HG03521 (cell line): ENCODE measurements around the gene CACTIN.
"Not testable (repeated sequence)": the region's sequence is repeated elsewhere in the genome, so short reads cannot be mapped to it uniquely, and the experiment has no call there.

Source experiments
- ATAC-seq: cut with Tn5 transposase; IDR thresholded peaks from one replicate; pipeline ENCODE4 v1.9.1; 2021; ENCODE audit warnings: mild to moderate bottlenecking, moderate library complexity; ENCODE audit not compliant: unreplicated experiment

CACTIN gene

DNA sequence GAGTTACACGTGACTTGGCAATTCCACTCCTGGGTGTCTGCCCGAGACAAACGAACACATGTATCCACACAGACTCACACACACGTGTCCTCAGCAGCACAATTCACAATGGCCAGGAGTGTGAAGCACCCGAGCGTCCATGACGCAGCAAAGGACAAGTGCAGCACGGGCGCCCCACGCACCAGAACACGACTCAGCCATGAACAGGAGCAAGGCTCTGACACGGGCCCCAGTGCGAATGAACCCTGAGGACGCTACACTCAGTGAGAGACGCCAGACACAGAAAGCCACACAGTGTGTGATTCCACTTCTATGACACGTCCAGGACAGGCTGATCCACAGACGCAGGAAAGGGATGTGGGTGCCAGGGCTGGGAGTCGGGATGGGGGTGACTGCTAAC, 37.2 kb upstream of the CACTIN start:
- ATAC-seq, result no peak

DNA sequence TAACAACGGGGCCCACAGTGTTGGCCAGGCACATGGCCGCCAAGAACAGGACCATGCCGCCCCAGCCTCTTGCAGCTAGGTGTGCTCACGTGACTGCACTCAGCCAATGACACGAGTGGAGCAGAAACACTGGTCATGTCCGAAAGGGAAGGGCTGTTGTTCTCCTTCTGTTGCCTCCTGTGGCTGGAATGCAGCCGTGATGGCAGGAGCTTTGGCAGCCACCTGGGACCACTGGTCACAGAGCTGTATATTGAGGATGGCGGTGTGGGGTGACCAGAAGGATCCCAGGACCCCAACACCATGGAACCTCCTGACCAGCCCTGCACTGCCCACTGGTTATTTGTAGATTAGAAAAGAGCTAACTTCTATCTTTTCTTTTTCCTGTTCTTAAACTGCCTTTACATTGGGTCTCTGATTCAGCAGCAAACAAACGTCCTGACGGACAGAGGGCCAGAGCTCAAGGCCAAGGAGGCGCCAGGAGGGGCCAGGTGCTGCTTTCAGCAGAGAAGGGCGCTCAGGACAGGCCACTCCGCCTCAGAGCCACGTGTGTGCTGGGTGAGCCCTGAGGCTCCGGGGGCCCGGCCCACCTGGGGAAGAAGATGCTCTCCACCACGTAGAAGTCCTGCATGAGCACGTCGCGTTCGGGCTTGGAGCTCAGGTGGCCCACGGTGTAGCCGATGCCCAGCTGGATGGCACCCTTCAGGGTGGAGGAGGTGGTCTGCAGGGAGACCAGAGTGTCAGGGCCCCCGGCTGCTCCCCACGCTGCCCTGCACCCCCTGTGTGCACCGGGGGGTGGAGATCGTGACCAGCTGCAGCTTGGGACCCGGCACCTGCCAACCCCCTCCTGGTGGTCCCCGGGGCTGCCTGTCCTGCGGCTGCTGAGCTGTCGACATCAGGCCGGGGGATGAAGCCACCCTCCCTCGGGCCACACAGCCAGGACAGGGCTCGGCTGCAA, 35.0 kb upstream of the CACTIN start:
- no peak for ATAC-seq

DNA sequence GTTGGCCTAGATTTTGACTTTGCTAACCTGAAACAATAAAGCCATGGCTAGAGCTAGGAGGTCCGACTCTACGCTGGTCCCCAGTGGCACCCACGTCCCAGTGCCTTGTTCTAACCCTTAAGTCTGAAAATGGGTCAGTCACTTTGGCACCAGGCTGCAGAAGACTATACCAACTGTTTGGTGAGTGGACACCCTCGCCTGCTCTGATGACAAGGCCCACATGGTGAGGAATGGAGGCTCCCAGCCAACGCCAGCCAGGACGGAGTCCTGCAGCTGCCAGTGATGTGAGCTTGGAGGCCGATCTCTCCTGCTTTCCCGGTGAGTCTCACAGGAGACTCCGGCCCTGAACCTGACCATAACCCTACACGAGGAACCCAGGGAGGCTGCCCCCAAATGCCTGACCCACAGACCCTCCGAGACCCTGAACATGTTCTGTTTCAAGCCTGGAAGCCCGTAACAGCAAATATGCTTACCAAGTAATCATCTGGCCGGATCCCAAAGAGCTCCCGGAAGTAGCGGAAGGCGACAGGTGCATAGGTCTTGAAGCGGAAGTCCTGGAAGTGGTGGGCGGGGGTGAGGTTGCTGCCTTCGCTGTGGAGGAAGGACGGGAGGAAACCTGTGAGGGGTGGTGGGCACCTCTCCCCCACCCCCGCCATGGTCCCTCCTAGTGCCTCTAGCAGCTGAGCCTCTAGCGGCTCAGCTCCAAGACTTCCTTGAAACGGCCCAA, 34.1 kb upstream of the CACTIN start:
- ATAC-seq, result no peak

DNA sequence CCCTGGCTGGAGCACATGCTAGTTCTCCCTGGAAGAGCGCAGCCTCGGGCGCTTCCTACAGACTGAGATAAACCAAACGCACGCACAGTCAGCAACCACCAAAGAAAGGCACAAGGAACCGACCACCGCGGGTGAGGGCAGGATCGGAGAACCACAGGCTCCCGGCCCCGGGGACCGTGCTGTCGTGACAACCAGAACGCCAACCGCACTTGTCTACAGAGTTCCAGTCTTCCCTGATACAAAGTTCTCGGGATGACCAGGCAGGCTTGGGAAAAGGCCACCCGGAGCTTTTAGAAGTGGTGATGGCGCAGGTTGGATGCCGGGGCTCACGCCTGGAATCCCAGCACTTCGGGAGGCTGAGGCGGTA, 33.1 kb upstream of the CACTIN start:
- no peak for ATAC-seq

DNA sequence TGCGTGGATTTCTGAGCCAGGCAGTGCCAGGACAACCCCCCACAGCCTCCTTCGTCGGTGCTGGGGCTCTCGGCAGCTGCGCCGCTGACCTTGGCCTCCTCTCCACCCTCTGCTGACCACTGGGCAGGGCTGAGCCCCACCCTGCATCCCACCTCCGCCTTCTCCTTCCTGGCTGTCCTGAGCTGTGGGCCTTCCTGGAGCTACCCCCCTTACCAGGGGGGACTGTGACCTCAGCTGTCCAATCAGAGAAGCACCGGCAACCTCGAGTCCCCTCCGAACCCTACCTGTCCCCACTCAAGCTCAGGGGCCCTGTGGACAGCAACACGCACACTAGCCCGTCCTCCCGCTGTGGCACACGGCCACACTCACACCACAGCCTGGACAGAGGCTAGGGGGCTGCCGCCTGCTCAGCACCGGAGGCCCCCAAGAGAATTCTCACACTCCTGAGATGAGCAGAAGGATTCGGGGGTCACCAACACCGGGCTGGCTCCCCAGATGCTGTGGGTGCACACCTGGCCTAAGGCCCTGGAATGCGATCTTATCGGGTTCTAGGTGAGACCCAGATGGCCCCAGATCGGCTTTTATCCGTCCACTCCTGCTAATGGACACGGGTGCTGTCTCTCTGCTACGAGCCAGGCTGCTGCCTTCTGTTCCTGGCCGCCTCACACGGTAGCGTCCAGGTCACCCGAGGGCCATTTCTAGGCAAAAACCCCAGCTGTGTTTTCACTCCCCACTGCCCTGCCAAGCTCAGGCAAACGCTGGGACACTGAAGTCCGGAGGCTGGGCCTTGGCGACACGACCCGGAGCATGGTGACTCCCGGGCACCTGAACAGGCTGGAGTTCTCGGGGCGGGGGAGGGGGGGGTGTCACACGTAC, 32.5 kb upstream of the CACTIN start:
- ATAC-seq, result no peak

DNA sequence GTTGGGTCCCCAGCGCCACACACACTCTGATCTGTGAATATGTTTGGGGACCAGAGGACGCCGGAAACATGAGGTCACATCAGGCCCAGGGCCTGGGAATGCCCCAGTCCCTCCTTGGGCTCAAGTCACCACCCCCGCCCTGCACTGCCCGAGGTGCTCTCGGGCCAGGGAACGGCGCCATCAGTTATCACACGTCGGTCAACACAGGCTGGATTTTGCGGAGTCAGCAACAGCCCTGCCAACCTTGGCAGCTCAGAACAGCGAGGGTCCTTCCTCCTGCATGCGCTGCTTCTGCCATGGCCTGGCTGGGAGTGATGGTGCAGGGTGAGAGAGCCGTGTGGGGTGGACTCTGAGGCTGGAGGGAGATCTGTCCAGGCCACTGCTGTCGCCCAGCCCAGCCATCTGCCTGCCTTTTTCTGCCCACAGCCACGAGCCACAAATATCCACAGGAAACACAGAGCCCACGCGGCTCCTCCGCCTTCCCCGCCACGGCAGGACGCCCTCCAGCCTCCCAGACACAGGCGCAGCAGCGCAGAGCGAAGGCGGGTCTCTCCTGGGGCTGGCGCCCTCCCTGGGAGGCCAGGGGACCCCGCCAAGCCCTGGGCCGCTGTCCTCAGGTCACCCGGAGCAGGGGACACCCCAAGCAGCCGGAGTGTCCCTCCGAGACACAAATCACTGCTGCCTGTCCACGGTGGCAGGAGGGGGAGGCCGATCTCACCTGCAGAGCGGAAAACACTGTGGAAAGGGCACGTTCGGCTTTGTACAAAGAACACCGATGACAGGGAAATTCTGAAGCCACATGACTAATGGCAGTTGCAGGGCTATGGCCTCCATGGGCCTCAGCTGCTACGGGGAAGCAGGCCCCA, 31.6 kb upstream of the CACTIN start:
- ATAC-seq, result no peak

DNA sequence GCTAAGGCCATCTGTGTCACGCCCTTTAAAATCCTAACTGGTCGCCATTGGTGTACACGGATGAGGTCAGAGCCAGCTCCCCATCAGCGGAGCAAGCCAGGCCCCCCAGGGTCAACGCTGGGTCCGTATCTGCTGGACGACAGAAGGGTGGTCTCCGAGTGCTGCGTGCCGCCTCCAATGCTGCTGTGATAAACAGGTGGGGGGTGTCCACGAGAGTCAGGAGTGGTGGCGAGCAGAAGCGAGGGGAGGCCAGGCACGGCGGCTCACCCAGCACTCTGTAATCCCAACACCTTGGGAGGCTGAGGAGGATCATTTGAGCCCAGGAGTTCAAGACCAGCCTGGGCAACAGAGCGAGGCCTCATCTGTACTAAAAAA, 30.8 kb upstream of the CACTIN start:
- no peak for ATAC-seq

DNA sequence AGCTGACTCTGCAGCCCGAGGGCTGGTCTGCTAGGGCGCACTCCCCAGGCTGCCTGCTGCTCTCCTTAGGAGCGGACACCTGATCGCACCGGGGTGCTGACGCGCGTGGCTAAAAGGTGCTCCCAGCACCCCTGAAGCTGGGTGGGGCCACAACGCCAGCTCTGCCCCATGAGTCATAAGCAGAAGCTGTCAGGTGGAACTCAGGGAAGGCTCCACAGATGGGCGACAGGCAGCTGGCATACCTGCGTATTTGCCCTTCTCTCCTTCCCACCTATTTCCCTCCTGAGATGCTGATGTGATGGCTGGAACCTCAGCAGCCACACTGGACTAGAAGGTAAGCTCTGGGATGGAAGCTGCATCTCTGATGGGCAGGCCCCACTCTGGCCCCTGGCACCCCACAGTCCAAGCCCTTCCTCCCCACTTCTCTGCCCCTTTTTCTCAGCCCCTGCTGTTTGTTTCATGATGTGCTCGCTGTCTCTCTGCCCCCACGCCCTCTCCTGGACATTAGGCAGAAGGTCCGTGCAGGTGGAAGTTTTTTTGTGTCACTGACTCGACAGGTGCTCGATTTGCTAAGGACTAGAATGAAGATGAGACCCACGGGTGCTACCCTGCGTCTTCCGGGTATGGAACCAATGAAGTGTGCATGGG, 30.3 kb upstream of the CACTIN start:
- no peak for ATAC-seq

DNA sequence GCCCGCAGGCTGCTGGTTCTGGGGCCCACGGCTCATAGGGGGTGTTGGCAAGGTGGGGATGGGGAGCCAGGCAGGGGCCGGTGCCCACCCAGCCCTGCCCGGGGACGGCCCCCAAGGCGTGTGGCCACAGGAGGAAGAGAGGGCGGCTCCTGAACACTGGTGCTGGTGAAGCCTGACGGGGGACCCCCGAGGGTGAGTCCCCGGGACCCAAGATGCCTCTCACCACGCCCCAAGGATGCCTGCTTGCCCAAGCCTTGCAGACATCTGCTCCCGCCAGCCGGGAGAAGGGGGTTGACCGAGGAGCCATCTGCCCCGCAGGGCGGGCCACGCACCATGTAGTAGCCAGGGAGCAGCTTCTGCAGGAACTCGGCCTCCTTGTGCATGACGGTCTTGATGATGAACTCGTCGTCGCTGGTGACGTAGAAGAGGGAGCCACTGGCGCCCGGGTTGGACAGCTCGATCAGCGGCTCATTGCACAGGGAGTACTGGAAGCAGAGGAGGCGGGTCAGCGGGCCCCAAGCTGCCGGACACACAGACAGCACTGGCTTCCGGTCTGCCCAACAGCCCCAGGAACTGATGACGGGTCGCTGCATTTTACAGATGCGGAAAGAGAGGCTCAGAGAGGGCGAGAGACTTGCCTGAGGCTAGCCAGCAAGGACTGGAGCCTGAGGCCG, 29.6 kb upstream of the CACTIN start:
- ATAC-seq, result no peak

DNA sequence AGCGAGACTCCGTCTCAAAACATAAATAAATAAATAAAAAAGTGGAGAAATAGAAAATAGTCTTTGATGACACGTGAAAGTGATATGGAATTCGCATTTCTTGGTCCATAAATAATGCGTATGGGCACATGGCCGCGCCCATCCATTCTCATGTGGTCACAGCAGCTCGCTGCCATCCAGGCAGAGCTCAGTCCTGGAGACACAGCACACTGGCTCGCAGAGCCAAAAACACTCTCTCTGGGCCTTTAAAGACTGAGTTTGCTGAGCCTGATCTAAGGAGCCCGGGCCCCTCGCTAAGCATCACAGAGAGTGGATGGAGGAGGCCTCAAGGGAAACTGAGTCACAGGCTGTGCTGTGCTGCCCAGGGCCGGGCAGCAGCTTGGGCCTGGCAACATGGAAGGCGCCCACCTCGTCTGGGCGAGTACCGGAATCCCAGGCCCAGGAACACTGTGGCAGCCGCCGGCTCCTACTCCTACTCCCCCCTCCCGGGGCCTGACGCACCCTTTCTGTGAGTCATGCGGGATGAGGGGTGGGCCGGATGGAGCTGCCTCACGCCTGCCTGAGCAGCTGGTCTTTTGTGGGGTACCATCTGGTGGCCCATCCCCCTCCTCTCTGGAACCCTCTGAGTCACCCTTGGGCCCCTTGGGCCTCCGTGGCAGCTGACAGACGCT, 28.9 kb upstream of the CACTIN start:
- ATAC-seq, result no peak

DNA sequence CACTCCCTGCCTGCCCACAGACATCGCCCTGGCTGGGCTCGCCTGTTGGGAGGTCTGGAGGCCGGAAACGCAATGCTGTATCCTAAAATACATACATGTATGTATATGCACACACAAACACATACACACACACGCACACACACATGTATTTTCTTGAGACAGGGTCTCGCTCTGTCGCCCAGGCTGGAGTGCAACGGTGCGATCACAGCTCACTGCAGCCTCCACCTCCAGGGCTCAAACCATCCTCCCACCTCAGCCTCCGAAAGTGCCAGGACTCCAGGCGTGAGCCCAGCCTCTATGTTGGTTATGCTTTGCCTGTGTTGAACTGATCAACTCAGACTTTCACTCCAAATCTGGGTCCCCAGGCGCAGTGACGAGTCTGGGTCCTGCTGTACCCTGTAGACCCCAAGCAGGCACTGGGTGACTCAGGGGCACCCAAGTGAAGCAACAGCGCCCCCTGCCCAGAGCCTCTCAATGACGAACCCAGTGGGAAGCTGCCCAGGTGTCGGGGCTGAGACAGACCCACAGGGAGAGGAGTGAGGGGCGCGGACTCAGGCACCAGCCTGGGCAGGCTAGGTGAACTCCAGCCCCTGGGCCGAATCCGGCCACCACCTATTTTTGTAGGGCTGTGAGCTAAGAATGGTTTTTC, 27.4 kb upstream of the CACTIN start:
- no peak for ATAC-seq

DNA sequence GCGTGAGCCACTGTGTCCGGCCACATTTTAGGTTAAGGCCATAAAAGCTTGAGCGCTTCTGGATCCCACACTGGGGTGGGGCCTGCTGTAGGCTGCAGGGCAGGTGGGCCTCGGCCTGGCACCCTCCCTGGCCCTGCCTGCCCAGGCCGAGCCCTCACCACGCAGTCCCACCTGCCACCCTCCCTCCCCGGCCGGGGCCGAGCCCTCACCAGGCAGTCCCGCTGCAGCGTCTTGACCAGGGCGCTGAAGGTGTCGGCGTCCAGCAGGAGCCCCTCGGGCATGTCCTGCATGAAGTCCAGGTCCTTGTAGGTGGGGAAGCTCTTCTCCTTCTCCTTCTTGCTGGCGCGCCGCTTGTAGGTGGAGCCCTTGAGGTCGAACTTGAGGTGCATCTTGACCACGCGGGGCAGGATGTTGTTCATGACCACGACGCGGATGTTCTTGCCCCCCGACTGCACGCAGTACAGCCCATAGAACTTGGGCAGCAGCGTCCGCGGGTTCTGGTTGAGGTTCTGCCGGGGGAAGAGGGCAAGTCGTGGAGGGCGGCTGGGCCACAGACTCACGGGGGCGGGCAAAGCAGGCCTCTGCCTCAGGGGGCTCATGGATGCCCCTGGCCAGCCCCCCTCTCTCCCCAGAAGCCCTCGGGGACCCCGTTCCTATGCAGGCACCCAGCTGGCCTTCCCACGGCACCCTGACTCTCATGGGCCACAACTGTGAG, 26.6 kb upstream of the CACTIN start:
- ATAC-seq, result no peak

DNA sequence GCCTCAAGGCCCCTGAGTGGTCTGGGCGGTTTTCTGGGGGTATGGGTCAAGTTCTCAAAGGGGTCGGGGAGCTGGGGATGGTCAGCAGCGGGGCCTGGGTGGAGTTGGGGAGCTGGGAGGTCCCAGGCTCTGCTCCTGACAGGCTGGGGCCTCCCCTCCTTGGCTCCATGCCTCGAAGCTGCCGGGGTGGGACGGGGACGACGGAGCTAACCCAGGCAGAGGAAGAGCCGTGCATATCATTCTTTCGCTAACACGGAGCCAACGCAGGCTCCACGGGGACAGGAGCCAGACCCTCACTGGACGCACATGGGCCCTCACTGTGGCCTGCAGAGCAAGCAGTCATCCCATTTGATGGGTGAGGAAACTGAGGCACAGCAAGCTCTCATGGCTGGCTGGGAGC, 25.8 kb upstream of the CACTIN start:
- ATAC-seq, result no peak

DNA sequence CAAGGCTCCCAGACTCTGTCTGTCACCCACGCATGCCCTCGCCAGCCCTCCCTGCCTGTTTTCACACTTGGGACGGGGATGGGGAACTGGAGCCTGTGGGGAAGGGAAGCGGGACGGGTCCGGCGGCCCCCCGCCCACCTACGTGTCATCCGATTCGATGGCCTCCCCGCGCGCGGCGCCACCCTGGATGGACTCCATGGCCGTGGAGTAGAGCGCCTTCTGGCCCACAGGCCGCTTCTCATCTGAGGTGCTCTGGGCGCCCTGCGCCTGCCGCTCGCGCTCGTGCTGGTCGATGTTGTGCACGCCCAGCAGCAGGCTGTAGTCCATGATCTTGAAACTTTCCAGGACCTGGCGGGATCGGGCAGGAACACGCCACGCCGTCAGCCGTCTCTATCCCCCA, 25.1 kb upstream of the CACTIN start:
- ATAC-seq, result no peak

DNA sequence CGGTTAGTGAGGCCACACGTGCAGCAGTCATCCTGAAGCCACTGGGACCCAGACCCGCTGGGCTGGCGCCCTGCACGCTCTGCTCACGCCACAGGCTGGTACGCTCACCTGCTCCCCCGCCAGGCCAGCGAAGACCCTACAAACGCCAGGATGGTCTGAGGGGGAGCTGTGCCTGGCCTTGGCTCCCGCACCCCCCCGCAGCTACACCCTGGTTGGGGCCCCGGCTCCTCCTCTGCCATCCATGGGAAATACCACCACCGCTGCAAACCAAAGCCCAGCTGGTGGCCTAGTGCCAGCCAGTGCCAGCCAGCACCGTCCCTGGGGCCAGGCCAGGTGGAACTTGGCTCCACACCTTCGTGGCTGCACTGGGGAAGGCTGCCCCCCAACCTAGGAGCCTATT, 23.3 kb upstream of the CACTIN start:
- no peak for ATAC-seq

DNA sequence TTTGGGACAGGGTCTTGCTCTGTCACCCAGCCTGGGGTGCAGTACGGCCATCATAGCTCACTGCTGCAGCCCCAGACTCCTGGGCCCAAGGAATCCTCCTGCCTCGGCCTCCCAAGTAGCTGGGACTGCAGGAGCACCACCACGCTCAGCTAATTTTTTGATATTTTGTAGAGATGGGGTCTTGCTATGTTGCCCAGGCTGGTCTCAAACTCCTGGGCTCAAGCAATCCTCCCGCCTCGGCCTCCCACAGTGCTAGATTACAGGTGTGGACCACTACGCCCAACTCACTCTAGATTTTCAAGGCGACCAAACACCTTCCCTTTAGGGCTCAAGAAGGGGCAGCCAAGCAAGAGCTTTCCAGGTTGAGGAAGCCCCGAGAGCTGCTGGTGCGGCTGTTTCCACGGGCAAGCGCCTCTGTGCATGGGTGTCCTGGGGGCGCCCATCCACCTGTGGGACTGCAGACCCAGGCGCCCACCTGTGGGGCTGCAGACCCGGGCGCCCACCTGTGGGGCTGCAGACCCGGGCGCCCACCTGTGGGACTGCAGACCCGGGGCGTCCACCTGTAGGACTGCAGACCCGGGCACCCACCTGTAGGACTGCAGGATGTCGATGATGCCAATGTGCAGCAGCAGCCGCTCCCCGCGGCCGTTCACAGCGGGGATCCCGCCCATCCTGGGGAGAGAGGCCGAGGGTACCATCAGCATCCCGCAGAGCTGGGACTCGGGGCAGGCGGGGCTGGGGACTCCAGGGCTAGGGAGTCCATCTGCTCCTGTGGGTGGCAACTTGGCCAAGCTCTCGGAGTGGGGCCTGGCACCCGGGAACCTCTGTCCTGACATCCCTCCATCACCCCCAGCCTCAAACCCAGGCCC, 21.7 kb upstream of the CACTIN start:
- ATAC-seq, result no peak

DNA sequence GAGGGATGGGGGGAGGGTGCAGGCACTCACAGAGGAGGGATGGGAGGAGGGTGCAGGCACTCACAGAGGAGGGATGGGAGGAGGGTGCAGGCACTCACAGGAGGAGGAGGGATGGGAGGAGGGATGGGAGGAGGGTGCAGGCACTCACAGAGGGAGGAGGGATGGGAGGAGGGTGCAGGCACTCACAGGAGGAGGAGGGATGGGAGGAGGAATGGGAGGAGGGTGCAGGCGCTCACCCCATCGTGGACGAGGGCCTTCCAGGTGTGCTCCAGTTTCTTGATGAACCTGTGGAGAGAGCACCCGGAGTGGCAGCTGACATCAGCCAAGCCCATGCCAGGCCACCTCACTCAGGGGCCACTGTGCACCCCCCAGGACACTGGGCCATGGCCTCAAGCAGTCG, 20.5 kb upstream of the CACTIN start:
- ATAC-seq, result not testable (repeated sequence)
